ENCODE measurements around the gene UNC45A.
A peak's percentile ranks its signal among the peaks of the same experiment; 100 is the strongest.

The UNC45A gene

GRCh38 chr15:90956274-90957030, 21.4 kb downstream of the UNC45A start:
- Histone ChIP-seq H3K9me3 (ENCODE audit: control insufficient read depth, low read length) (no peaks in the 10 kb centered on the region), H3K4me1 (ENCODE audit: control insufficient read depth, insufficient read depth, low read length, poor library complexity, severe bottlenecking) (peaks cover 12% of the 10 kb centered on the region), H3K27ac (ENCODE audit: low read depth, low read length, severe bottlenecking) (no peak overlapping the region), H3K36me3 (ENCODE audit: control insufficient read depth, insufficient read depth, low read length) (peaks cover 43% of the 10 kb centered on the region), H3K4me3 (ENCODE audit: extremely low read depth, insufficient read depth, low read length, poor library complexity, severe bottlenecking) (peak overlapping the region; percentile 53)
- WGBS, 2 experiments (ENCODE audit: insufficient coverage in 2 of 2), result 14 to 16% methylated on average over 47 to 53 of the region's 56 CpGs

- peaks cover 43% of the 10 kb centered on the region for H3K36me3 ChIP-seq (ENCODE audit: control insufficient read depth, insufficient read depth, low read length)
- H3K4me1 ChIP-seq (ENCODE audit: control insufficient read depth, insufficient read depth, low read length, poor library complexity, severe bottlenecking), result peaks cover 12% of the 10 kb centered on the region
- peak overlapping the region; percentile 53 for H3K4me3 ChIP-seq (ENCODE audit: extremely low read depth, insufficient read depth, low read length, poor library complexity, severe bottlenecking)
- H3K27ac ChIP-seq (ENCODE audit: low read depth, low read length, severe bottlenecking), result no peak overlapping the region
- 28% methylated on average over 30 to 47 of the region's 63 CpGs for WGBS, 2 experiments (ENCODE audit: insufficient coverage in 2 of 2)
- no peaks in the 10 kb centered on the region for H3K9me3 ChIP-seq (ENCODE audit: control insufficient read depth, low read length)
Observed at GRCh38 chr15:90957031-90957790, 22.1 kb downstream of the UNC45A start.

DNA sequence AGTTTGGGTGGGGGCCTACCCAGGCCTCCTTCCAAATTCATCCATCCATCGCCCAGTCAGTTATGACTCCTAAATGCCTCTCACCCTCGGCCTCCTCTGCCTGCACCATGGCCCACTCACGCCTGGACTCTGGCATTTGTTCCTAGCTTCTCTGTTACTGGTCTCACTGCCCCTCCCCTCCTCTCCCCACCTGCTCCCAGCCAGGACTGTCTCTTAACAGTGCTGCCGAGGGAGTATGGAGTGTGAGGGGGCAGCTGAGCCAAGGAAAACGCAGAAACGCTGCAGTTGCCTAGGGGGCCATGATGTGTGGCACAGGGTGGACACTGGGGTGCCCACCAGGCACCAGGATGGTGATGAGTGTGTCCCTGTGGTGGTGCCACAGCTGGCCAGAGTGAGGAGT, 22.7 kb downstream of the UNC45A start:
- Histone ChIP-seq H3K9me3 (ENCODE audit: control insufficient read depth, low read length) (no peaks in the 10 kb centered on the region), H3K4me1 (ENCODE audit: control insufficient read depth, insufficient read depth, low read length, poor library complexity, severe bottlenecking) (peaks cover 12% of the 10 kb centered on the region), H3K27ac (ENCODE audit: low read depth, low read length, severe bottlenecking) (no peak overlapping the region), H3K36me3 (ENCODE audit: control insufficient read depth, insufficient read depth, low read length) (peaks cover 41% of the 10 kb centered on the region), H3K4me3 (ENCODE audit: extremely low read depth, insufficient read depth, low read length, poor library complexity, severe bottlenecking) (peak overlapping the region; percentile 53)
- WGBS, 2 experiments (ENCODE audit: insufficient coverage in 2 of 2), result 90 to 92% methylated on average over 3 of the region's 6 CpGs

DNA sequence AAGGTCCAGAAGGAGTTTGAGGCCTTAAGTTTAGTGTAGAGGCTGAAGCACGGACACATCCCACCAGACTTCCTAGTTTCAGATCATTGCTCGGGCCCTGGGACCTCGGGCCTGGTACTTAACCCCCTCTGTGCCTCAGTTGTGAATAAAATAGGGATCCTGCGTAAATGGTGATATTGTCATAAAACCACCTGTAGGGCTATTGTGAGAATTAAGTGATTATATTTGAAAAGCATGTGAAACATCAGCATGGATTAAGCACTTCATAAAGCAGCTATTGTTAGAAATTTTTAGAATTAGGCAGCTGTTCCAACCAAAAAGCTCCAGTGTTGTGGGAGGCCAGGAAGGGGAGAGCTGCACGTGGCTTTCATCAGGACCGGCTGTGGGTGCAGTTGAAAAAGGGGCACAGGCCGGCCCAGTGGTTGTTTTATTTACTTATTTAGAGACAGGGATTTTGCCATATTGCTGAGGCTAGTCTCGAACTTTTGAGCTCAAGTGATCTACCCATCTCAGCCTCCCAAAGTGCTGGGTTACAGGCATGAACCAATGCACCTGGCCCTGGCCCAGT, 24.0 kb downstream of the UNC45A start:
- Histone ChIP-seq H3K4me3 (ENCODE audit: extremely low read depth, insufficient read depth, low read length, poor library complexity, severe bottlenecking) (no peak overlapping the region), H3K36me3 (ENCODE audit: control insufficient read depth, insufficient read depth, low read length) (peaks cover 39% of the 10 kb centered on the region), H3K4me1 (ENCODE audit: control insufficient read depth, insufficient read depth, low read length, poor library complexity, severe bottlenecking) (peaks cover 12% of the 10 kb centered on the region), H3K9me3 (ENCODE audit: control insufficient read depth, low read length) (no peaks in the 10 kb centered on the region), H3K27ac (ENCODE audit: low read depth, low read length, severe bottlenecking) (no peak overlapping the region)
- 84 to 100% methylated on average over 5 to 7 of the region's 8 CpGs for WGBS, 2 experiments (ENCODE audit: insufficient coverage in 2 of 2)

DNA sequence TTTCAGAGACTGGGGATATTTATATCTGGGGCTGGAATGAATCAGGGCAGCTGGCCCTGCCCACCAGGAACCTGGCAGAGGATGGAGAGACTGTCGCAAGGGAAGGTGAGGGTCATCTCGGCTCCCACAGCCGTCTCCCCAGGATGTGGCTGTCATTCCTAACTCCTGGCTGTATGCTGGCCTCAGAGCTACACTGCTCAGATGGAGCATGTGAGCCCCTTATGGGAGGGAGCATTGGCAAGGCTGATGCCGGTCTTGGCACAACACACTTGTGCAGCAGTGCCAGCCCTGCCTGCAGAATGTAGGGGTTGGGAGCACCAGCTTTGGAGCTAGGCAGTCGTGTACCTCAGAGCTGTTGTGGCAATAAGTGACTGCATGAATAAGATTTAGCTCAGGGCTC, 24.8 kb downstream of the UNC45A start:
- 90 to 93% methylated on average over 5 of the region's 5 CpGs for WGBS, 2 experiments (ENCODE audit: insufficient coverage in 2 of 2)
- H3K27ac ChIP-seq (ENCODE audit: low read depth, low read length, severe bottlenecking), result no peak overlapping the region
- H3K4me1 ChIP-seq (ENCODE audit: control insufficient read depth, insufficient read depth, low read length, poor library complexity, severe bottlenecking), result peaks cover 12% of the 10 kb centered on the region
- H3K4me3 ChIP-seq (ENCODE audit: extremely low read depth, insufficient read depth, low read length, poor library complexity, severe bottlenecking), result no peak overlapping the region
- no peaks in the 10 kb centered on the region for H3K9me3 ChIP-seq (ENCODE audit: control insufficient read depth, low read length)
- H3K36me3 ChIP-seq (ENCODE audit: control insufficient read depth, insufficient read depth, low read length), result peaks cover 44% of the 10 kb centered on the region

GRCh38 chr15:90960298-90961091, 25.4 kb downstream of the UNC45A start:
- Histone ChIP-seq H3K9me3 (ENCODE audit: control insufficient read depth, low read length) (no peaks in the 10 kb centered on the region), H3K4me3 (ENCODE audit: extremely low read depth, insufficient read depth, low read length, poor library complexity, severe bottlenecking) (no peak overlapping the region), H3K4me1 (ENCODE audit: control insufficient read depth, insufficient read depth, low read length, poor library complexity, severe bottlenecking) (peaks cover 12% of the 10 kb centered on the region), H3K27ac (ENCODE audit: low read depth, low read length, severe bottlenecking) (no peak overlapping the region), H3K36me3 (ENCODE audit: control insufficient read depth, insufficient read depth, low read length) (peaks cover 50% of the 10 kb centered on the region)
- 91 to 93% methylated on average over 19 of the region's 20 CpGs for WGBS, 2 experiments (ENCODE audit: insufficient coverage in 2 of 2)

DNA sequence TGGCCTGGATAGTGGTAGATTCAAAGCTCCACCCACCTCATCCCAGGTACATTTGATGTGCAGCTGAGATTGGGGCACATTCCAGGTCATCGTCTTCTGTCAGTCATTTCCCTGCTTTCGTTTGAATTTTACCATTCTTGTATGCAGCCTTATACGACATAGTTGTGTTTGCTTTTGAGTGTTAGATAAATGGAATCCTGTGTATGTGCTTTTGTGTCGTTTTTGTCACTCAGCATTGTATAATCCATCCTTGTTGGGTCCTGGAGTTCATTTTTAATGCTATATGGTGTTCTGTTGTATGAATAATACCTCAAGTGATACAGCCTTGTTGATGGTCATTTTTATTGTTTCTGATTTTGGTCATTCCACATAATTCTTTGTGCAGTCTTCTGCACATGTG, 26.9 kb downstream of the UNC45A start:
- WGBS, 2 experiments (ENCODE audit: insufficient coverage in 2 of 2), result 88 to 97% methylated on average over 3 to 4 of the region's 4 CpGs
- Histone ChIP-seq H3K36me3 (ENCODE audit: control insufficient read depth, insufficient read depth, low read length) (peaks cover 65% of the 10 kb centered on the region), H3K4me1 (ENCODE audit: control insufficient read depth, insufficient read depth, low read length, poor library complexity, severe bottlenecking) (peaks cover 3% of the 10 kb centered on the region), H3K4me3 (ENCODE audit: extremely low read depth, insufficient read depth, low read length, poor library complexity, severe bottlenecking) (no peak overlapping the region), H3K9me3 (ENCODE audit: control insufficient read depth, low read length) (no peaks in the 10 kb centered on the region), H3K27ac (ENCODE audit: low read depth, low read length, severe bottlenecking) (no peak overlapping the region)

DNA sequence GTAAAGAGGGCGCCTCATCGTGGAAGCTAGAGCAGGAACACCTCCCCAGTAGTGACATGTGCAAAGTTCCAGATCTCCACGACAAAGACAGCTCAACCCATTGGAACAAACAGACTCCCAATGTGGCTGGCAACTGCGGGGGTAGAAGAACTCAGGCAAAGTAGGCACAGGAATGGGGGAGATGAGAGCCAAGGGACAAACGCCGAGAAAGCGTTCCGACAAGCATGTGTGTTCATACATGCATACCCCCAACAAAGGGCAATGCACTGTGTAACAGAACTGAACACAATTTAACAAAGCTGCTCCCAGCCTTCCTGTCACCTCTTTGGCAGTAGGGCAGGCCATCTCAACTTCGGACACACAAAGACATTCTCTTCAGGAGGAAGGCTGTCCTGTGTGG, 31.2 kb downstream of the UNC45A start:
- no peaks in the 10 kb centered on the region for H3K4me1 ChIP-seq (ENCODE audit: control insufficient read depth, insufficient read depth, low read length, poor library complexity, severe bottlenecking)
- no peaks in the 10 kb centered on the region for H3K9me3 ChIP-seq (ENCODE audit: control insufficient read depth, low read length)
- peaks cover 92% of the 10 kb centered on the region for H3K36me3 ChIP-seq (ENCODE audit: control insufficient read depth, insufficient read depth, low read length)
- no peak overlapping the region for H3K27ac ChIP-seq (ENCODE audit: low read depth, low read length, severe bottlenecking)
- WGBS, 2 experiments (ENCODE audit: insufficient coverage in 2 of 2), result 91 to 98% methylated on average over 8 to 9 of the region's 9 CpGs
- no peak overlapping the region for H3K4me3 ChIP-seq (ENCODE audit: extremely low read depth, insufficient read depth, low read length, poor library complexity, severe bottlenecking)

GRCh38 chr15:90967206-90967605, 32.1 kb downstream of the UNC45A start:
- Histone ChIP-seq H3K4me3 (ENCODE audit: extremely low read depth, insufficient read depth, low read length, poor library complexity, severe bottlenecking) (no peak overlapping the region), H3K4me1 (ENCODE audit: control insufficient read depth, insufficient read depth, low read length, poor library complexity, severe bottlenecking) (no peaks in the 10 kb centered on the region), H3K36me3 (ENCODE audit: control insufficient read depth, insufficient read depth, low read length) (peaks cover 90% of the 10 kb centered on the region), H3K9me3 (ENCODE audit: control insufficient read depth, low read length) (no peaks in the 10 kb centered on the region), H3K27ac (ENCODE audit: low read depth, low read length, severe bottlenecking) (no peak overlapping the region)
- 94 to 96% methylated on average over 4 of the region's 5 CpGs for WGBS, 2 experiments (ENCODE audit: insufficient coverage in 2 of 2)

GRCh38 chr15:90968434-90968833, 33.3 kb downstream of the UNC45A start:
- H3K9me3 ChIP-seq (ENCODE audit: control insufficient read depth, low read length), result no peaks in the 10 kb centered on the region
- no peaks in the 10 kb centered on the region for H3K4me1 ChIP-seq (ENCODE audit: control insufficient read depth, insufficient read depth, low read length, poor library complexity, severe bottlenecking)
- 86 to 100% methylated on average over 1 of the region's 1 CpG for WGBS, 2 experiments (ENCODE audit: insufficient coverage in 2 of 2)
- peaks cover 93% of the 10 kb centered on the region for H3K36me3 ChIP-seq (ENCODE audit: control insufficient read depth, insufficient read depth, low read length)
- H3K4me3 ChIP-seq (ENCODE audit: extremely low read depth, insufficient read depth, low read length, poor library complexity, severe bottlenecking), result no peak overlapping the region
- no peak overlapping the region for H3K27ac ChIP-seq (ENCODE audit: low read depth, low read length, severe bottlenecking)
